ENCODE data around the gene UBAP2.

GRCh38 chr9:33931326-33931725, 117.4 kb downstream of the UBAP2 start:
- TF ChIP-seq CTCF (IDR thresholded peaks at IDR 0.05) = no peak
- no peak for TF ChIP-seq EZH2 (IDR thresholded peaks at IDR 0.05; ENCODE audit: borderline replicate concordance, insufficient read depth, low read depth, low read length, poor library complexity, severe bottlenecking)
